Transverse colon (tissue), 4 donors: ENCODE data around the gene LYRM2.

Experiments used
- CTCF ChIP-seq, 5 experiments: fragments of 200-600 bp in 3 of 5; fragments of 450-650 bp in 2 of 5; sonication (generic) in 3 of 5; IDR thresholded peaks; 1 replicate in 2 of 5; 2 replicates in 3 of 5; pipeline ENCODE4 v1.5.1; 2016 to 2017; ENCODE audit warnings: antibody characterized with exemption in 5 of 5, inconsistent platforms in 3 of 5, mild to moderate bottlenecking in 2 of 5, moderate library complexity in 1 of 5
- POLR2AphosphoS5 ChIP-seq, 3 donors: sonication (generic); formaldehyde crosslinking; IDR thresholded peaks; one replicate each; pipeline ENCODE4 v1.6.1; 2016; ENCODE audit warnings: antibody characterized with exemption in 3 of 3

DNA sequence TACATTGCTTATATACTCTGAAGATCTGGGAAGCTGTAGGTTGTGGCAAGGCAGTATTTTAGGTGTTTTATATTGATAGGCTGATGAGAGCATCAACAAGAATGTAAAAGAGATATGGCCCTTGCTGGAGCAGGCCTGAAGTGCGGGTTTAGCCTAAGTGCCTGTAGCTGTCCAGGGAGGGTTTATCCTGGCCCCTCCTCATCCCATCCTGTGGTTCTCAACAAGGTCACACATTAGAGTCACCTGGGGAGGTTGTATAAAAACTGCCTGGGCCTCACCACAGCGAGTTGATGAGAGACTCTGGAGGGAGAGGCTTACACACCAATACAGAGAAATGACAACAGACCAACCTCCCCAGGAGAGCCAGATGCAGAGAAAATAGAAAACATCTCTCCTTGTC, 48.4 kb downstream of the LYRM2 start:
- TF ChIP-seq CTCF (IDR thresholded peaks at IDR 0.05) (no peak), POLR2AphosphoS5 (IDR thresholded peaks at IDR 0.05) (no peak)
